Measurements from ENCODE around the gene SETD3.

Gene SETD3

GRCh38 chr14:99466758-99467157 lies 13.9 kb downstream of the SETD3 start:
- Histone ChIP-seq H3K36me3 (ENCODE audit: low read depth) (peaks cover 45% of the 10 kb centered on the region), H3K4me3 (ENCODE audit: severe bottlenecking) (no peak overlapping the region), H3K4me1 (ENCODE audit: insufficient read depth, poor library complexity, severe bottlenecking) (no peaks in the 10 kb centered on the region), H3K27me3 (ENCODE audit: insufficient read depth, poor library complexity, severe bottlenecking) (no peaks in the 10 kb centered on the region), H3K9me3 (ENCODE audit: severe bottlenecking) (no peaks in the 10 kb centered on the region), H3K27ac (ENCODE audit: poor library complexity, severe bottlenecking) (no peak overlapping the region)
- ATAC-seq (ENCODE audit: low read depth) = no peak
- no peak for TF ChIP-seq CTCF (IDR thresholded peaks at IDR 0.05; ENCODE audit: poor library complexity, severe bottlenecking)
- no peak for DNase-seq (ENCODE audit: low spot score)

- no peak for TF ChIP-seq CTCF (IDR thresholded peaks at IDR 0.05; ENCODE audit: poor library complexity, severe bottlenecking)
- Histone ChIP-seq H3K4me3 (ENCODE audit: severe bottlenecking) (no peak overlapping the region), H3K27ac (ENCODE audit: poor library complexity, severe bottlenecking) (no peak overlapping the region), H3K27me3 (ENCODE audit: insufficient read depth, poor library complexity, severe bottlenecking) (no peaks in the 10 kb centered on the region), H3K4me1 (ENCODE audit: insufficient read depth, poor library complexity, severe bottlenecking) (no peaks in the 10 kb centered on the region), H3K36me3 (ENCODE audit: low read depth) (peaks cover 54% of the 10 kb centered on the region), H3K9me3 (ENCODE audit: severe bottlenecking) (no peaks in the 10 kb centered on the region)
- ATAC-seq (ENCODE audit: low read depth) (no peak), DNase-seq (ENCODE audit: low spot score) (no peak)
Measured at GRCh38 chr14:99465288-99465687, 15.4 kb downstream of the SETD3 start.

- TF ChIP-seq CTCF (IDR thresholded peaks at IDR 0.05; ENCODE audit: poor library complexity, severe bottlenecking) = no peak
- Histone ChIP-seq H3K4me1 (ENCODE audit: insufficient read depth, poor library complexity, severe bottlenecking) (no peaks in the 10 kb centered on the region), H3K36me3 (ENCODE audit: low read depth) (peaks cover 66% of the 10 kb centered on the region), H3K4me3 (ENCODE audit: severe bottlenecking) (no peak overlapping the region), H3K9me3 (ENCODE audit: severe bottlenecking) (no peaks in the 10 kb centered on the region), H3K27me3 (ENCODE audit: insufficient read depth, poor library complexity, severe bottlenecking) (no peaks in the 10 kb centered on the region), H3K27ac (ENCODE audit: poor library complexity, severe bottlenecking) (no peak overlapping the region)
- ATAC-seq (ENCODE audit: low read depth) = no peak
- DNase-seq (ENCODE audit: low spot score) = no peak
Measured at GRCh38 chr14:99463974-99464373, 16.7 kb downstream of the SETD3 start.

- Histone ChIP-seq H3K9me3 (ENCODE audit: severe bottlenecking) (no peaks in the 10 kb centered on the region), H3K36me3 (ENCODE audit: low read depth) (peaks cover 84% of the 10 kb centered on the region), H3K27ac (ENCODE audit: poor library complexity, severe bottlenecking) (no peak overlapping the region), H3K4me1 (ENCODE audit: insufficient read depth, poor library complexity, severe bottlenecking) (no peaks in the 10 kb centered on the region), H3K4me3 (ENCODE audit: severe bottlenecking) (no peak overlapping the region), H3K27me3 (ENCODE audit: insufficient read depth, poor library complexity, severe bottlenecking) (no peaks in the 10 kb centered on the region)
- DNase-seq (ENCODE audit: low spot score) (no peak), ATAC-seq (ENCODE audit: low read depth) (no peak)
- TF ChIP-seq CTCF (IDR thresholded peaks at IDR 0.05; ENCODE audit: poor library complexity, severe bottlenecking) = no peak
Measured at GRCh38 chr14:99462210-99462609, 18.4 kb downstream of the SETD3 start.

- no peak for TF ChIP-seq CTCF (IDR thresholded peaks at IDR 0.05; ENCODE audit: poor library complexity, severe bottlenecking)
- no peak for DNase-seq (ENCODE audit: low spot score)
- H3K9me3 ChIP-seq (ENCODE audit: severe bottlenecking) = no peaks in the 10 kb centered on the region
Measured at GRCh38 chr14:99461411-99462085, 19.1 kb downstream of the SETD3 start.

More at GRCh38 chr14:99461411-99462085, 19.1 kb downstream of the SETD3 start:
- Histone ChIP-seq H3K4me1 (ENCODE audit: insufficient read depth, poor library complexity, severe bottlenecking) (no peaks in the 10 kb centered on the region), H3K36me3 (ENCODE audit: low read depth) (peaks cover 90% of the 10 kb centered on the region), H3K4me3 (ENCODE audit: severe bottlenecking) (no peak overlapping the region), H3K27me3 (ENCODE audit: insufficient read depth, poor library complexity, severe bottlenecking) (no peaks in the 10 kb centered on the region), H3K27ac (ENCODE audit: poor library complexity, severe bottlenecking) (no peak overlapping the region)
- no peak for ATAC-seq (ENCODE audit: low read depth)
